Caco-2 (cell line): Measurements from ENCODE around the gene TRAK2. TPM values are rescaled to one million over a fixed set of nuclear protein-coding genes. Genes with fewer than 3 reads are reported as not detected.

Experiments
- BruUV-seq: library from RNA; stranded (reverse); fragments of 400-500 nt; replicated peaks from 2 replicates; lab custom pipeline; 2021; lab: Mats Ljungman, UMichigan
- CTCF ChIA-PET: fragments of 300-600 bp; sonication (Branson Sonifier 250); formaldehyde crosslinking; loops from one replicate; lab custom pipeline; 2022; ENCODE audit warnings: antibody characterized with exemption; lab: Charles Lee
- POLR2A ChIA-PET: fragments of 300-600 bp; sonication (Branson Sonifier 250); formaldehyde crosslinking; loops from one replicate; lab custom pipeline; 2022; ENCODE audit warnings: antibody characterized with exemption; lab: Charles Lee
- DNase-seq, 2 experiments: peaks; one replicate each; pipeline versions ENCODE4 v3.0.0 to v3.0.0-alpha.2; 2020 to 2022
- H3K27me3 ChIP-seq: replicated peaks from 2 replicates; pipeline ENCODE4 v1.6.0; 2011; ENCODE audit warnings: low read length; ENCODE audit not compliant: control insufficient read depth, insufficient read depth
- H3K36me3 ChIP-seq: 2 replicates; pipeline ENCODE4 v1.5.1; 2011; ENCODE audit warnings: low read length; ENCODE audit not compliant: control insufficient read depth, insufficient read depth
- H3K4me1 ChIP-seq: fragments of 250-450 bp; sonication (Bioruptor Pico); 2 replicates; pipeline ENCODE4 v1.5.1; 2020; ENCODE audit warnings: mild to moderate bottlenecking
- H3K4me3 ChIP-seq: 2 replicates; pipeline ENCODE4 v1.5.1; 2011; ENCODE audit warnings: low read depth, mild to moderate bottlenecking, control low read depth, low read length
- H3K9me3 ChIP-seq: fragments of 250-450 bp; sonication (Bioruptor Pico); 2 replicates; pipeline ENCODE4 v1.5.1; 2020; ENCODE audit warnings: mild to moderate bottlenecking, moderate library complexity
- H3K27ac Mint-ChIP-seq: one replicate; pipeline ENCODE4 v1.8.0; 2022; ENCODE audit warnings: mixed read lengths; ENCODE audit not compliant: unreplicated experiment
- H3K27me3 Mint-ChIP-seq: one replicate; pipeline ENCODE4 v1.8.0; 2022; ENCODE audit warnings: mixed read lengths; ENCODE audit not compliant: insufficient read depth, unreplicated experiment
- H3K36me3 Mint-ChIP-seq: one replicate; pipeline ENCODE4 v1.8.0; 2022; ENCODE audit warnings: mild to moderate bottlenecking, mixed read lengths; ENCODE audit not compliant: insufficient read depth, unreplicated experiment
- H3K4me1 Mint-ChIP-seq: one replicate; pipeline ENCODE4 v1.8.0; 2022; ENCODE audit warnings: low read depth, mixed read lengths; ENCODE audit not compliant: unreplicated experiment
- H3K4me3 Mint-ChIP-seq: one replicate; pipeline ENCODE4 v1.8.0; 2022; ENCODE audit warnings: mild to moderate bottlenecking, moderate library complexity, mixed read lengths; ENCODE audit not compliant: unreplicated experiment
- H3K9me3 Mint-ChIP-seq: one replicate; pipeline ENCODE4 v1.8.0; 2022; ENCODE audit warnings: mixed read lengths; ENCODE audit not compliant: unreplicated experiment
- CTCF ChIP-seq, 2 experiments: fragments of 200-600 bp in 1 of 2; IDR thresholded peaks; 1 replicate in 1 of 2; 2 replicates in 1 of 2; pipeline versions ENCODE4 v1.5.1 to v1.8.0; 2011 to 2022; ENCODE audit warnings: antibody characterized with exemption in 1 of 2, control low read depth in 1 of 2, inconsistent platforms in 1 of 2, low read depth in 1 of 2, low read length in 1 of 2, mild to moderate bottlenecking in 1 of 2, moderate library complexity in 1 of 2; ENCODE audit not compliant: insufficient read depth in 1 of 2, severe bottlenecking in 1 of 2, unreplicated experiment in 1 of 2
- intact Hi-C: fragments of 100-400 bp; cut with micrococcal nuclease; formaldehyde crosslinking; loops from one replicate; pipeline ENCODE4 v1.10.0; 2022; ENCODE audit not compliant: unreplicated experiment
- total RNA-seq: library from RNA; stranded (reverse); gene quantifications from 2 replicates; pipeline ENCODE4 v1.2.3, GENCODE V29; 2022

The TRAK2 gene
- total RNA-seq, 1 experiment from 2014 or later: 23.2 TPM

- Mint-ChIP-seq H3K4me1 (no peaks in the 10 kb centered on the region), H3K4me3 (no peak overlapping the region), H3K27me3 (peaks cover 2% of the 10 kb centered on the region), H3K9me3 (no peaks in the 10 kb centered on the region), H3K27ac (no peak overlapping the region), H3K36me3 (no peaks in the 10 kb centered on the region)
- no TSS peak for BruUV-seq
- ChIA-PET CTCF (no interaction called here), POLR2A (no interaction called here)
- intact Hi-C loops: no loop called here
- H3K4me3 ChIP-seq: no peak overlapping the region
- H3K4me1 ChIP-seq: no peaks in the 10 kb centered on the region
- H3K27me3 ChIP-seq: no peaks in the 10 kb centered on the region
- no peak for TF ChIP-seq CTCF (IDR thresholded peaks at IDR 0.05; ENCODE audit: insufficient read depth in 1 of 2, low read depth in 1 of 2, low read length in 1 of 2, severe bottlenecking in 1 of 2, unreplicated experiment in 1 of 2)
- no peaks in the 10 kb centered on the region for H3K36me3 ChIP-seq
- H3K9me3 ChIP-seq: no peaks in the 10 kb centered on the region
- DNase-seq: no peak
Measured at GRCh38 chr2:201342923-201343322, 108.3 kb downstream of the TRAK2 start.

- Mint-ChIP-seq H3K27ac (no peak overlapping the region), H3K4me1 (no peaks in the 10 kb centered on the region), H3K36me3 (no peaks in the 10 kb centered on the region), H3K9me3 (peaks cover 19% of the 10 kb centered on the region), H3K4me3 (no peak overlapping the region), H3K27me3 (peaks cover 3% of the 10 kb centered on the region)
- ChIA-PET POLR2A (no interaction called here), CTCF (no interaction called here)
- no TSS peak for BruUV-seq
- no peak for DNase-seq
- Histone ChIP-seq H3K4me1 (no peaks in the 10 kb centered on the region), H3K9me3 (no peaks in the 10 kb centered on the region), H3K36me3 (no peaks in the 10 kb centered on the region), H3K4me3 (no peak overlapping the region), H3K27me3 (no peaks in the 10 kb centered on the region)
- TF ChIP-seq CTCF (IDR thresholded peaks at IDR 0.05; ENCODE audit: insufficient read depth in 1 of 2, low read depth in 1 of 2, low read length in 1 of 2, severe bottlenecking in 1 of 2, unreplicated experiment in 1 of 2): no peak
- intact Hi-C loops: loop anchor here (10.0 kb wide), 1 partner anchor 615 kb away; no protein-coding TSS in a partner anchor
Measured at GRCh38 chr2:201329409-201329808, 121.8 kb downstream of the TRAK2 start.

- H3K27ac Mint-ChIP-seq: no peak overlapping the region
- TF ChIP-seq CTCF (IDR thresholded peaks at IDR 0.05; ENCODE audit: insufficient read depth in 1 of 2, low read depth in 1 of 2, low read length in 1 of 2, severe bottlenecking in 1 of 2, unreplicated experiment in 1 of 2): no peak
- H3K36me3 ChIP-seq: no peaks in the 10 kb centered on the region
- no peaks in the 10 kb centered on the region for H3K36me3 Mint-ChIP-seq
- H3K9me3 ChIP-seq: 0 out of 2 replicates have a peak, but pooled peaks cover 7% of the 10 kb centered on the region
- no peak for DNase-seq
- peaks cover 7% of the 10 kb centered on the region for H3K27me3 Mint-ChIP-seq
- no TSS peak for BruUV-seq
- H3K4me3 ChIP-seq: no peak overlapping the region
- H3K4me3 Mint-ChIP-seq: no peak overlapping the region
- intact Hi-C loops: loop anchor here (10.0 kb wide), 1 partner anchor 617 kb away; no protein-coding TSS in a partner anchor
- H3K4me1 Mint-ChIP-seq: no peaks in the 10 kb centered on the region
- no peaks in the 10 kb centered on the region for H3K27me3 ChIP-seq
- no peaks in the 10 kb centered on the region for H3K4me1 ChIP-seq
- peaks cover 34% of the 10 kb centered on the region for H3K9me3 Mint-ChIP-seq
- ChIA-PET CTCF (no interaction called here), POLR2A (no interaction called here)
Measured at GRCh38 chr2:201327678-201328077, 123.6 kb downstream of the TRAK2 start.

Other genes starting within 250 kb of the TRAK2 start
- 32.1 and 33.4 TPM in 2 replicates for gene CASP8, start 190.9 kb downstream of the TRAK2 start, total RNA-seq
- 0.86 and 0.91 TPM in 2 replicates for gene FLACC1, start 94.1 kb downstream of the TRAK2 start, total RNA-seq
- 41.2 and 49.0 TPM in 2 replicates for gene STRADB, start 282 bp upstream of the TRAK2 start, total RNA-seq
- gene TMEM237, start 192.0 kb upstream of the TRAK2 start, total RNA-seq: 21.1 and 26.5 TPM in 2 replicates
- gene MPP4, start 247.2 kb upstream of the TRAK2 start, total RNA-seq: 0.16 and 0.37 TPM in 2 replicates